ENCODE data around the gene CD28. TPM values are rescaled to one million over a fixed set of nuclear protein-coding genes. Genes with fewer than 3 reads are reported as not detected.

The CD28 gene
- total RNA-seq, 1 donor = not detected

DNA sequence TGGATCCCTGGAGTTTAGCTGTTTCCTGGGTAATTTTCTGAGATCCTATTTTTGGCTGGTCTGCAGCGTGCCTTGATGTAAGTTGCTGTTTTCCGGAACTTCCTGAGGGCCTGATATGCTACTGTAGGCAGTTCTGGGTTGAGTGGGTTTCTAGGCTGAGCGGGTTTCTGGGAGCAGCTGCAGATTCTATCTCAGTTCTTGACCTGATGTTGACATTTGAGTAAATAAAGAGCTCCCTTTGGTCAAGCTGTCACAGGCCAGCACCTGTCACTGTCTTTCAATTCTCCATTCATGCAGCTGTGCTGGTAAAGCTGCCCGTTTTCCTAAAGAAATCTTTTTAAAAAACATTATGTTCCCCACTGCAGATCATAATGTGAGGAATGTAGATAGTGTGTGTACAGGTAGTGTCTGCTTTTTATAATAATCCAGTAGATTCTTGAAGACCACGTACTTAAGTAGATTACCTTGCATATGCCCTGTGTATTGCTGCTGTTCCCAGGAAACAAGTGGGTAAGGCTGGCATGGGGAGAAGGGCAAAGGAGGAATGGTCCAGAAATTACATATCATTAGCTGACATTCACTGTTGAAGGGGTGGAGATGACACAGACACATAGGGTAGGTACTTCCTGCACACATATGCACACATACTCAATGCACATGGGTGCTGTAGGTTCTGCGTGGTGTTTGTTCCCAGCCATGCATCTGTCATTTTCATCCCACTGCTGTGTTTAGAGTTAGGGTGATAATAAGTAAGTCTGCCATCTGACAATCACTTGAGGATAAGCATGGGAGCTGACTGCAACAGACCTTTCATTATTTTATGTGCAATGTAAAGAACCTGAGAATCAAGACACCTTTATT is 25.9 kb downstream of the CD28 start:
- TF ChIP-seq, protein P1, sequence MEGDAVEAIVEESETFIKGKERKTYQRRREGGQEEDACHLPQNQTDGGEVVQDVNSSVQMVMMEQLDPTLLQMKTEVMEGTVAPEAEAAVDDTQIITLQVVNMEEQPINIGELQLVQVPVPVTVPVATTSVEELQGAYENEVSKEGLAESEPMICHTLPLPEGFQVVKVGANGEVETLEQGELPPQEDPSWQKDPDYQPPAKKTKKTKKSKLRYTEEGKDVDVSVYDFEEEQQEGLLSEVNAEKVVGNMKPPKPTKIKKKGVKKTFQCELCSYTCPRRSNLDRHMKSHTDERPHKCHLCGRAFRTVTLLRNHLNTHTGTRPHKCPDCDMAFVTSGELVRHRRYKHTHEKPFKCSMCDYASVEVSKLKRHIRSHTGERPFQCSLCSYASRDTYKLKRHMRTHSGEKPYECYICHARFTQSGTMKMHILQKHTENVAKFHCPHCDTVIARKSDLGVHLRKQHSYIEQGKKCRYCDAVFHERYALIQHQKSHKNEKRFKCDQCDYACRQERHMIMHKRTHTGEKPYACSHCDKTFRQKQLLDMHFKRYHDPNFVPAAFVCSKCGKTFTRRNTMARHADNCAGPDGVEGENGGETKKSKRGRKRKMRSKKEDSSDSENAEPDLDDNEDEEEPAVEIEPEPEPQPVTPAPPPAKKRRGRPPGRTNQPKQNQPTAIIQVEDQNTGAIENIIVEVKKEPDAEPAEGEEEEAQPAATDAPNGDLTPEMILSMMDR (IDR thresholded peaks at IDR 0.05; ENCODE audit: insufficient read depth, low read length) = no peak
- no peak overlapping the region for H3K4me3 ChIP-seq (ENCODE audit: low read depth, low read length)
- DNase-seq (ENCODE audit: low read depth) = no peak

DNA sequence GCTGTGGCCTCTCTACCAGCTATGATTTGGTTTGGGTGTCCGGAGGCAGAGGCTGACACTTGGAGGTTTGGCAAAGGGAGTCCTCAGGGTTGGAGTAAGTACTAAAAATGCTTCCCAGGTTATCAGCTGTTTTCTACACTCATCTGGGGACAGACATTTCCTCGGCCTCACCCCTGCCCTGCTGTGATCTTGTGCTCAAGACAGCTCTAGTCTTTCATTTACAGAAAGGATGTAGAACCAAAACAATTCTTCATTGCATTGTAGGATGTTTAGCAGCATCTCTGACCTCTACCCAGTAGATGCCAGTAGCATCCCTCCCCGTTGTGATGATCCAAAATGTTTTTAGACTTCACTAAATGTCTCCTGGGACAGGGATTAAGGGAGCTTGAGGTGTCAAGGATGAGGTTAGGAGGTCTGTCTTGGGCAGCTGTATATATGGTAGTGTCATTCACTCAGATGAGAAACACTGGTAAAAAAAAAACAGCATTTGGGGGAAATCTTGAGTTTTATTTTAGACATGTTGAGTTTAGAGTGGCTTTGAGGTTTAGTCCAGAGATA is 26.6 kb downstream of the CD28 start:
- TF ChIP-seq, protein P1 (IDR thresholded peaks at IDR 0.05; ENCODE audit: insufficient read depth, low read length) = no peak
- DNase-seq (ENCODE audit: low read depth) = no peak
- no peak overlapping the region for H3K4me3 ChIP-seq (ENCODE audit: low read depth, low read length)

DNA sequence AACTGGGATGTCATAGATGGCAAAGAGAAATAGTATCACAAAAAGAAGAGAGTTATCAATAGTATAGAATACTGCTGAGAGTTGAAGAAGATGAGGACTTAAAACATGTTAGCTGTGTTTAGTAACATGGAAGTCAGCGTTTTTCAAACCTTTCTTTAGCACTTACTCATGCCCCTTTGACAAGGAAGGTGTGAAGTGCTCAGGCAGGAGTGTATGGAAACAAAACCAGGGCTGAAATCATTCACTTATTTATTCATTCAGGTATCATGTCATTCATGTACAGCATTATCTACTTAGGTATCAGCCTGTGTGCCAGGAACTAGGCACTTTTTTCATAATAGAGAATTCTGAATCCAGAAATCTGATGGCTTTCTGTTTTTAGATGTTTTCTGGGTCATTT is 27.2 kb downstream of the CD28 start:
- TF ChIP-seq, protein P1 (IDR thresholded peaks at IDR 0.05; ENCODE audit: insufficient read depth, low read length) = no peak
- no peak overlapping the region for H3K4me3 ChIP-seq (ENCODE audit: low read depth, low read length)
- DNase-seq (ENCODE audit: low read depth) = no peak

DNA sequence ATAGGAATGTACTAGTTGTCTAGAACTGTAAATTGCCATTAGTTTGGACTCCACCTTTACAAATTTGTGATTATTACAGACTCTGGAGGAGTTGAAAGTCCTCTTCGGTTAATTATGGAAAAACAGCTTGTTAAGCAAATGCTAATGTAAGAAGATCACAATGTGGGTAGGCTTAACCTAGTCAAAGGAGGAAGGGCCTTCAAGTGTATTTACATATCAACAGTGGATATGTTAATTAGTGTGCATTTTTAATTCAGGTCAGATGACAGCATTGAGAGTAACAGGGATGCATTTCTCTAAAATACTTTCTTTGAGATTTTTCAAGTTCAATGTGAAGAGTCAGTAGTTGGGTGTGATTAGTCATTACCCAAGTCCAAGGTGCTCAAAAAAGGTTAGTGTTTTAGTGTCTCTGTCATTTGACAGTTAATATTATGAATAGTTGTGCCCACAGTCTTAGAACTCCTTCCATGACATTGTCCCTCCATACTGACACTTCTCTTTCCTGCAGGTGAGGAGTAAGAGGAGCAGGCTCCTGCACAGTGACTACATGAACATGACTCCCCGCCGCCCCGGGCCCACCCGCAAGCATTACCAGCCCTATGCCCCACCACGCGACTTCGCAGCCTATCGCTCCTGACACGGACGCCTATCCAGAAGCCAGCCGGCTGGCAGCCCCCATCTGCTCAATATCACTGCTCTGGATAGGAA is 28.0 kb downstream of the CD28 start:
- no peak for DNase-seq (ENCODE audit: low read depth)
- TF ChIP-seq, protein P1 (IDR thresholded peaks at IDR 0.05; ENCODE audit: insufficient read depth, low read length) = no peak
- no peak overlapping the region for H3K4me3 ChIP-seq (ENCODE audit: low read depth, low read length)

DNA sequence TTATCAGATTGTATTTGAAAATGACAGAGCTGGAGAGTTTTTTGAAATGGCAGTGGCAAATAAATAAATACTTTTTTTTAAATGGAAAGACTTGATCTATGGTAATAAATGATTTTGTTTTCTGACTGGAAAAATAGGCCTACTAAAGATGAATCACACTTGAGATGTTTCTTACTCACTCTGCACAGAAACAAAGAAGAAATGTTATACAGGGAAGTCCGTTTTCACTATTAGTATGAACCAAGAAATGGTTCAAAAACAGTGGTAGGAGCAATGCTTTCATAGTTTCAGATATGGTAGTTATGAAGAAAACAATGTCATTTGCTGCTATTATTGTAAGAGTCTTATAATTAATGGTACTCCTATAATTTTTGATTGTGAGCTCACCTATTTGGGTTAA is 30.9 kb downstream of the CD28 start:
- peak; percentile 13 for DNase-seq (ENCODE audit: low read depth)
- TF ChIP-seq, protein P1 (IDR thresholded peaks at IDR 0.05; ENCODE audit: insufficient read depth, low read length) = no peak
- no peak overlapping the region for H3K4me3 ChIP-seq (ENCODE audit: low read depth, low read length)

DNA sequence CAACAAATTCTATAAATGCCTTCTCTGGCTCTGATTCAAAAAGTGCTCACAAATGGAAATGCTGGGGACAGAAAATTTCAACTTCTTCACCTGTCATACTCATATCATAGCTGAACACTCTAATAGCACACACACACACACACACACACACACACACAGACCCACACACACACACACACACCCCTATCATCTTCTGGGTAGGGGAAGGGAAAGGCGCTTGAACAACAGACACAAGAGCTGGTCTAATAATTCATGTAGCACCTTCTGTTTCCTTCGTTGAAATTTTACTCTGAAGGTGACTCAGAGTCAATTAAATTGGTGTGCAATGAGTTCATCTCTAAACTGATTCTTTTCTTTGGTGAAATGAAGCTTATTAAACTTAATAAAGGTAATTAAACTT is 32.9 kb downstream of the CD28 start:
- H3K4me3 ChIP-seq (ENCODE audit: low read depth, low read length) = no peak overlapping the region
- TF ChIP-seq, protein P1 (IDR thresholded peaks at IDR 0.05; ENCODE audit: insufficient read depth, low read length) = no peak
- DNase-seq (ENCODE audit: low read depth) = no peak

All from fibroblast of the aortic adventitia (primary cell).